Neural crest cell (in vitro differentiated cells): ENCODE results near the gene CLOCK. TPM values are rescaled to one million over a fixed set of nuclear protein-coding genes. Genes with fewer than 3 reads are reported as not detected.
A peak's percentile ranks its signal among the peaks of the same experiment; 100 is the strongest.

Experiments used
- DNase-seq: peaks from one replicate; pipeline ENCODE4 v3.0.0; 2021; ENCODE audit warnings: low read depth, mixed read lengths, low spot score
- H3K27ac Mint-ChIP-seq: one replicate; pipeline ENCODE4 v1.8.0; 2021; ENCODE audit warnings: mild to moderate bottlenecking, mixed read lengths; ENCODE audit not compliant: unreplicated experiment
- H3K27me3 Mint-ChIP-seq: 2 replicates; pipeline ENCODE4 v1.8.0; 2021; ENCODE audit warnings: low read depth, mild to moderate bottlenecking, mixed read lengths
- H3K36me3 Mint-ChIP-seq: 2 replicates; pipeline ENCODE4 v1.8.0; 2021; ENCODE audit warnings: low read depth, mild to moderate bottlenecking, mixed read lengths
- H3K4me1 Mint-ChIP-seq: 2 replicates; pipeline ENCODE4 v1.8.0; 2021; ENCODE audit warnings: mixed read lengths
- H3K4me3 Mint-ChIP-seq: one replicate; pipeline ENCODE4 v1.8.0; 2021; ENCODE audit warnings: mild to moderate bottlenecking, mixed read lengths
- H3K9me3 Mint-ChIP-seq: 2 replicates; pipeline ENCODE4 v1.8.0; 2021; ENCODE audit warnings: mixed read lengths
- CTCF ChIP-seq: fragments of 200-600 bp; sonication (generic); conservative IDR thresholded peaks from 2 replicates; pipeline ENCODE4 v1.5.0; 2021; ENCODE audit warnings: antibody characterized with exemption, mild to moderate bottlenecking
- total RNA-seq: library from RNA; stranded (reverse); gene quantifications from 2 replicates; pipeline ENCODE4 v1.2.1, GENCODE V29; 2021

The CLOCK gene
- total RNA-seq, 1 donor from 2014 or later: 21.6 TPM

DNA sequence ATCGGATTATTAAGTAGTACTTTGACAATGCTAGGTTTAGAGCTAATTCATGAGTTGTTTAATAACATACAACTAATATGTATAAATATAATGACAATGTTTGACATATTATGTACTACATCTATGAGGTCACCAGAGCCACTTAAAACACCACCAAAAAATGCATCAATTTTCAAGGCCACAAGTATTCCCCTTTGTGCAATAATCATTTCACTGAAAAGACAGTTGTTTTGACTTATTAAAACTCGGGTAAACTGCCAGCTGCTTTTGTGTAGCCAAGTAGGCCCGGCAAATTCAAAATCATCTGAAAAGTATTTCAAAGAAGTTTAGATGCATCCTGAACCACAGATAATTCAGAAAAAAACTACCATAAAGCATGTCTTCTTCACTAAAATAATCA, 48.7 kb downstream of the CLOCK start:
- Mint-ChIP-seq H3K27me3 (no peaks in the 10 kb centered on the region), H3K4me3 (no peak overlapping the region), H3K4me1 (no peaks in the 10 kb centered on the region), H3K9me3 (peaks cover under 1% of the 10 kb centered on the region), H3K36me3 (peaks cover 23% of the 10 kb centered on the region), H3K27ac (no peak overlapping the region)
- DNase-seq: no peak
- no peak for TF ChIP-seq CTCF

GRCh38 chr4:55491486-55491885, 55.2 kb downstream of the CLOCK start:
- Mint-ChIP-seq H3K4me1 (no peaks in the 10 kb centered on the region), H3K4me3 (no peak overlapping the region), H3K27ac (no peak overlapping the region), H3K36me3 (peaks cover 31% of the 10 kb centered on the region), H3K27me3 (no peaks in the 10 kb centered on the region), H3K9me3 (peaks cover 5% of the 10 kb centered on the region)
- TF ChIP-seq CTCF: no peak
- no peak for DNase-seq

- Mint-ChIP-seq H3K4me1 (no peaks in the 10 kb centered on the region), H3K27ac (no peak overlapping the region), H3K36me3 (peaks cover 14% of the 10 kb centered on the region), H3K4me3 (no peak overlapping the region), H3K9me3 (peaks cover 5% of the 10 kb centered on the region), H3K27me3 (no peaks in the 10 kb centered on the region)
- no peak for TF ChIP-seq CTCF
- DNase-seq: no peak
These were observed 58.0 kb downstream of the CLOCK start for GRCh38 chr4:55488716-55489115.

DNA sequence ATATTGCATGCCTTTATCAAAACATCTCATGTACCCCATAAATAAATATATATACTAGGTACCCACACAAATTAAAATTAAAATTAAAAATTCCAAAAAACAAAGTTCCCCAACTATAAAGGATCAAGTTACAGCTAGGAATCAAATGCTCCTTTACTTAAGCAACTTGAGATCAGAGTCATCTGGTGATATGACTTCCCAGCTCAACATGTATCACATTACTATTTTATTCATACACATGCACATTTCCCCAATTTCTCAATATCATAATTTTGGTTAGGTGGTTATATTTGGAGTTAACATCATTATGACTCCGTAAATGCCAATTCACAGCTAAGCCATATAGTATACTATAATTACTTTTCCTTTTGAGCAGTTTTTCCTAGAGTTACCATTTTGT, 60.9 kb downstream of the CLOCK start:
- Mint-ChIP-seq H3K27me3 (no peaks in the 10 kb centered on the region), H3K4me1 (no peaks in the 10 kb centered on the region), H3K36me3 (peaks cover 8% of the 10 kb centered on the region), H3K9me3 (peaks cover 5% of the 10 kb centered on the region), H3K27ac (no peak overlapping the region), H3K4me3 (no peak overlapping the region)
- no peak for DNase-seq
- TF ChIP-seq CTCF: no peak

DNA sequence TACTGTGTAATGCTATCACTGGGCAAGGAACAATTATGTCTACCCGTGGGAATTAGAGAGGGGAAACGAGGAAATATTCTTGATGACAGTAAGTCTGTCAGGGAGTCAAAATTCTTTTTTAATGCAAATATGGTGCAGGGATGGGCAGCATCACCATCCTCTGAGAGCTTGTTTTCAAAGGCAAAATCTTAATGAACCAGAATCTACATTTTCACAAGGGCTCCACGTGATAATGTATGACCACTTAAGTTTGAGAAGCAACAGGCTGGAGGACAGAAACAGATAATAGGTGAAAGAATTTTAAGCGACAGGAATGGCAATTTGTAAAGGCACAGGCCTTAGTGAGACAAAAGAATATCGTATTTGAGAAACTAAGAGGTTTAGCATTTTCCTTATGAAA, 63.4 kb downstream of the CLOCK start:
- no peaks in the 10 kb centered on the region for H3K36me3 Mint-ChIP-seq
- H3K4me1 Mint-ChIP-seq: no peaks in the 10 kb centered on the region
- H3K27ac Mint-ChIP-seq: peak overlapping the region; percentile 28

More for the DNA sequence above, 63.4 kb downstream of the CLOCK start:
- DNase-seq: no peak
- no peaks in the 10 kb centered on the region for H3K9me3 Mint-ChIP-seq
- H3K4me3 Mint-ChIP-seq: no peak overlapping the region
- no peaks in the 10 kb centered on the region for H3K27me3 Mint-ChIP-seq
- TF ChIP-seq CTCF: no peak
